ENCODE measurements around the gene OLFM2. TPM values are rescaled to one million over a fixed set of nuclear protein-coding genes. Genes with fewer than 3 reads are reported as not detected.

OLFM2 gene
- total RNA-seq, 2 experiments from 2014 or later: 0.27 TPM; not detected in 1

DNA sequence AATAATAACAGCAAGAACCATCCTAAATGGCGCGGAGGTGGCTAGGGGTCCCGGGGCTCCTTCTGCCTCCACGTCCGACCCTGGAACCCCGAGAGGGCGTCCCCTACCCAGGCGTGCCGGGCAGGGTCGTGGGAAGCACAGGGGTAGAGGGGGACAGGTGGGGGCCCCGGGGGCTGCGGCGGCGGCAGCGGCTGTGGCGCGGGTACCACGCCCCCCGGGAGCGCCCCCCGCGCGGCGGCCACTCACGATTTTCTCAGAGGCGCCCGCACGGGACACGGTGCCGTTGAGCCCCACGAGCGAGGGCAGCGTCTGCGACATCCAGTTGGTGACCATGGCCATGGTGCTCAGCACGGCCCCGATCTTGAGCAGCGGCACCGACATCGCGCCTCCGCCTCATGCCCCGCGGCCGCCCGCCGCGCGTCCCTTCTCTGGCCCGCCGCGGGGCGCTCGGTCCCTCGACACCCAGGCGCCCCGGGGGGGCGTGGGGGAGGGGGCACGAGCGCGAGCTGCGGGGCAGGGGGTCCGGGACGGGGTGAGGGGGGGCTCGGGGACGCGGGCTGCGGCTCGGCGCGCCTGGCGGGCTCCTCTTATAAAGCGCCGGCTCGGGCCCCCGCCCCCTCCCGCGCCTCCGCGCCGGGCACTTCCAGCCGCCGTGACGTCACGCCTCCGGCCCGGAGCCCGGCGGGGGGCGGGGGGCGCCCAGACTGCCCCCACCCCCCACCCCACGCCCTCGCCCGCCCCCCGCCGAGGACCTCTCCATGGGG lies 22.9 kb downstream of the OLFM2 start:
- ChIA-PET POLR2A (no interaction called here), CTCF (no interaction called here)

DNA sequence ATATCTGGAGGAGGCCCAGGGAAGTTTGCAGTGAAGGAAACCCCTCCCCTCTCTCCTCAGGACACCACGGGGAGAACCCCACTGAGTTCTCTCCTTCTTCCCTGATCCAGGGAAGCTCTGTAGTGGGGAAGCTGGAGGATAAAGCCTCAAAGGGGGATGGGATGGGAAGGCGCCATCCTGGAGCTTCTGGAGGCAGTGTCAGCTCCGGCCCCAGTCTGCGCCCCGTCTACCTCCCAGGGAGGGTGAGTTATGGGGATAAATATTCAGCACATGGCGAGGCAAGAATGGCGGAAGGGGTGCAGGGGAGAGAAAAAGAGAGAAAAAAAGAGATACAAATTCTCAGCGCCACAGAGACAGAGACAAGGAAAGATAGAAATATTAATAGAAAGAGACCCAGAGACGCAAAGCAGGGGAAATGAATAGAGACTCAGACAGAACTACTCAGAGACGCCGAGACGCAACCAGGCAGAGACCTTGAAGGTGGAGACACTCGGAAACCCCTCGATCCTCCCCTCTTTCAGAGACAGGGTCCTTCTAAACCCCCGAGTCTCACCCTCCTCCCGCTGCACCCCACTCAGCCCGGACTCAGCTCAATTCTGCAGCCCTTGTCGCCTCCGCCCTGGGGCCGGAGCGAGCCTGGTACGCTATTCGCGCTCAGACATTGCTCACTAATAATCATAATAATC lies 23.6 kb downstream of the OLFM2 start:
- CTCF ChIA-PET: interaction anchor here (1.0 kb wide), 1 partner anchor 49 kb away, joined by 3 read pairs; no protein-coding TSS in a partner anchor
- POLR2A ChIA-PET: no interaction called here

DNA sequence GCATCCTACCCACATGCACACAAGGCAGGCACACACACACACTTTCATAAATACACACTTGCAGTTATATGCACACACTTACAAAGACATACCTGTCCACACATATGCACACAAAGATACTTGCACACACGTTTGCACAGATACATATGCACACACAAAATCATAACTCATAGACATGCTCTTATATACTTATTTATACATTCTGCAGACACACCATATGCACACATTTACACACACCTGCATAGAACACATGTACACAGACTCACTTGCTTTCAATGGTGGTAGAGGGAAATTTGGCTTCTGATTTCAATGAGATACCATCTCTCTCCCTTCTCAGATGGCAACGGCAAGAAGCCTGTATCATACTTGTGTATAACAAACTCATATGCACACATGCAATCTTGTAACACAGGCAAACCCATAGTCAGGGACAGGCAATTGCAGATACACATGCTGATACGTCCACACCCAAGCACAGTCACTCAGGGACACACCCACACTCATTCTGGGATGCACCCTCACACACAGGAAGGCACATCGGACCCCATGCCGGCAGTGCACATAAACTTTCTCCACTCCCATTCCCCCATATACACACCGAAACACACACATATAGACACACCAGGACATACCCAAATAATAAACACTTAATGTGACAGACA lies 24.7 kb downstream of the OLFM2 start:
- CTCF ChIA-PET: no interaction called here

DNA sequence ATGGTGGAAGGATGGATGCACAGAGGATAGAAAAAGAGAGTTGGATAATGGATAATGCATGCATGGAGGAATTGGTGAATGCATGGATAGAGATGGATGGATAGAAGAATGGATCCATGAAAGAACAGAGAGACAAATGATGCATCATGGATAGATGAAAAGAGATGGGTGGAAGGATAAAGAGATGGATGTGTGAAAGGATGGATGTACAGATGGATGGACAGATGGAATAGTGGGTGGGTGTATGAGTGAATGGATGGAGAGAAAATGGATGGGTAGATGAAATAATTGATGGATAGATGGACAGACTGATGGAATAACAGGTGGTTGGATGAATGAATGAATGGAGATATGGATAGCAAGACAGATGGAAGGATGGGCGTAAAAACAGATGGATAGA lies 25.7 kb downstream of the OLFM2 start:
- CTCF ChIA-PET: no interaction called here
- POLR2A ChIA-PET: no interaction called here

More for the DNA sequence above, 24.7 kb downstream of the OLFM2 start:
- POLR2A ChIA-PET: no interaction called here

DNA sequence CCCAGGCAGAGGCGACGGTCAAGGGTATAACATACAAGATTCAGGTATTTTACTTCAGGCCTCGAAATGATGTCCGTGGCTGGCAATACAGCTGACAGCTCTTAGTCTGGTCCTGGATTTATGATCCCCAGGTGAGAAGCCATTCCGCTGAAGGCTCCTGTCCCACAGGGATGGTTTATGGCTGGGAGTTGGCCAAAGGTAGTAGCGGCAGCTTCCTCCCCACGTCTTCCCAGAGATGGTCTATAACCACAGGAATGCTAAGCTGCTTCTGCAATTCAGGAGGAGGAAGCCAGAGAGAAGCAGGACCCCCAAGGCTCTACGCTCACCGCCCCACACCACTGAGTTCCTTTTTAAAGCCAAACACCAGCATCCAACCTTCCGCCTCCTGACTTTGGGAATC lies 27.1 kb downstream of the OLFM2 start:
- ChIA-PET POLR2A (interaction anchor here (0.6 kb wide), 1 partner anchor 31 kb away, joined by 3 read pairs; no protein-coding TSS in a partner anchor), CTCF (no interaction called here)

DNA sequence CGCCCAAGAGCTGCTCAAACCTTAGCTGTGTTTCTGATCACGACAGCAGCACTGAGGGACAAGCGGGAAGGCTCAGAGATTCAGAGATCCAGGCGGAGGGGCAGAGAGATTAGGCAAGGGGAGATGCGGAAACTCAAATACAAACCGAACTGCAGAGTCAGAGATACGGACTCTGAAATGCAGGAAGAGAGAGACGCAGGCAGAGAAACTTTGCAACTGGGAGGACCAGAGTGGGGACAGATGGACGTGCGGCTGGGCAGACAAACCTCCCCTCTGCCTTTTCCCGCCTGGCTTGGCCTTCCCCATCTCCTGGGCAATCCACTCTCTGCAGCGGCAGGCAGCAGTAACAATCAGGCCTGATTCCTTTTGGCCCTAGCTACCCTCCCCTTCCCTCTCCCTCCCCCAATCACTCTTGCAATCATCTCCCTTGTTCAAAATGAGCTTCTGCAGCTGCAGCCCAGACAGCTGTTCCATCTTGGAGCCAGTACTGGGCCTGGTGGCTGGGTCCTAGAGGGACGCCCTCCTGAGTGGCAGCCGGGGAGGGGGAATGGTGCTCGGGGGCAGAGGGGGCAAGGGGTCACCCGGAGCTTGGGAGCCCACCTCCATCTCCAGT lies 29.7 kb downstream of the OLFM2 start:
- ChIA-PET CTCF (interaction anchor here (0.9 kb wide), 1 partner anchor 14 kb away, joined by 3 read pairs; no protein-coding TSS in a partner anchor), POLR2A (no interaction called here)

DNA sequence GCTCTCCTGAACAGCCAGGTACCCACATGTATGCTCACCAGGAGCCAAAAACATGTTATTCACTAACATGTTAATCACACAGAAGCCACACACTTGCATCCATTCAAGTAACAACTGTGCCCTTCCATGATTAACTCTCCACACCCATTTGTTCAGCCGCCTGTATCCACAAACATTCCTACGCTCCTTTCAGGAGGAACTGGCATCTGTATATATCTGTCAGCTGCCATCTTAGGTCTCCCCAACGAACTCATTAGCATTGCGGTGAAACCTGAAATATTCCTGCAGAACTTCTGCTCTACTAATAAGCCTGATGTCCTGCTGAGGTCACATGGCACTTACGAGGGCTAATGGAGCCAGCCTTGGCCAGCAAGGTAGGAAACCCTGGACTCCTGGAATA lies 33.0 kb downstream of the OLFM2 start:
- POLR2A ChIA-PET: no interaction called here
- CTCF ChIA-PET: interaction anchor here (0.6 kb wide), 1 partner anchor 94 kb away, joined by 3 read pairs; no protein-coding TSS in a partner anchor

DNA sequence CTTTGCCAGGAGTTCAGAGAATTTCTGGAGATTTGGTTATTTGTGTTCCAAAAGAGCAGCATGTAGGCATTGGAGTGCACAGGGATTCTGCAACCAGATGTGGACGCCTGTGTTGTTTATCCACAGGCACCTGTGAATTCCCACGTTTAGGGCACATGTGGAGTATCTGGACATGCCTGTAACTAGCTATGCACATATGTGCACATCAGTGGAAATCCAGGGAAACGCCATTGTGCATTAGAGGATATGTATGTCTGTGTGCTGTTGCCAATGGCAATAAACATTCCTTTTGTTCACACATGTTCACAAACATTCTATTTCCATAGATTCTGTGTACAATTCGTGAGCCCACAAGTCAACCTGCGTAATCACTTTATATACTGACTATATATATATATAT lies 34.7 kb downstream of the OLFM2 start:
- ChIA-PET POLR2A (no interaction called here), CTCF (interaction anchor here (0.6 kb wide), 1 partner anchor 66 kb away, joined by 4 read pairs; the partner anchor contains the start of gene PIN1)

DNA sequence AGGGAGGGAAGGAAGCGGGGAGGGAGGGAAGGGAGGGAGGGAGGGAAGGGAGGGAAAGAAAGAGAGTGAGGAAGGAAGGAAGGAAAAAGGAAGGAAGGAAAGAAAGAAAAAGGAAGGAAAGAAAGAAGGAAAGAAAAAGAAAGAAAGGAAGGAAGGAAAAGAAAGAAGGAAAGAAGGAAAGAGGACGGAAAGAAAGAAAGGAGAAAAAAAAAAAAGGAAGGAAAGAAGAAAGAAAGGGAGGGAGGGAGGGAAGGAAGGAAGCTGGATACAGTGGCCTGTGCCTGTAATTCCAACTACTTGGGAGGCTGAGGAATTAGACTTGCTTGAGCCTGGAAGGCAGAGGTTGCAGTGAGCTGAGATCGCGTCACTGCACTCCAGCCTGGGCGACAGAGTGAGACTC lies 35.3 kb downstream of the OLFM2 start:
- ChIA-PET CTCF (interaction anchor here (0.6 kb wide), 1 partner anchor 66 kb away, joined by 4 read pairs; the partner anchor contains the start of gene PIN1), POLR2A (no interaction called here)

DNA sequence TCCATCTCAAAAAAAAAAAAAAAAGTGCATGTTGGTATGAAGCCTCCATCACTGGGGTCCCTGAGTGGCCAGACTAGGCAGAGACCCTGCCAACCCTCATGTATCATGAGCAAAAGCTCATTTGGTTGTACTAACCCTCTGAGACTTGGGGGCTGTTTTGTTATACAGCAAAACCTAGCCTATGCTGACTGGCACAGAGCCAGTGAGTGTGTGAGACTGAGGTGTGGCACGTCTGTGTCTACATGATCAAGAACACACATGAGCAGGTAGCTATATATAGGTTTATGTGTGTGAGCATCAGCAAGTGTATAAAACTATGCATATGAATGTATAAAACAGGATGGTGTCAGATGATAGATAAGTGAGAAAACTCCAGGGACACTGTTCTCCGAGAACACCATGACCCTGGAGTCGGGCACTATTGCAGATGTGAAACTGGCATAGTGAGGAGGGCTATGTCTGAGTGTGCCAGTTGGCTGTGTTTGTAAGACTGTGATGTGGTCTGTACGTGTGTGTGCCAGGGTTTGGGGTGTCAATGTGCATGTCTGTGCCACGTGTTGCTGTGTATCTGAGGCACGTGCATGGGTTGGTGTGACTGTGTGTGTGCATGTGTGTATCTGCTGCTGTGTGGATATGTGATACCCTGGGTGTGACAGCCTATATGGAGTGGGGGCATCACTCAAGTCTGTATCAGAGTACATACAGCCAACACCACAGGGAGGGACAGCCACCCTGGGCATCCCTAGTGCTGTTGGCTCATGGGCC lies 44.5 kb downstream of the OLFM2 start:
- POLR2A ChIA-PET: no interaction called here
- CTCF ChIA-PET: no interaction called here

DNA sequence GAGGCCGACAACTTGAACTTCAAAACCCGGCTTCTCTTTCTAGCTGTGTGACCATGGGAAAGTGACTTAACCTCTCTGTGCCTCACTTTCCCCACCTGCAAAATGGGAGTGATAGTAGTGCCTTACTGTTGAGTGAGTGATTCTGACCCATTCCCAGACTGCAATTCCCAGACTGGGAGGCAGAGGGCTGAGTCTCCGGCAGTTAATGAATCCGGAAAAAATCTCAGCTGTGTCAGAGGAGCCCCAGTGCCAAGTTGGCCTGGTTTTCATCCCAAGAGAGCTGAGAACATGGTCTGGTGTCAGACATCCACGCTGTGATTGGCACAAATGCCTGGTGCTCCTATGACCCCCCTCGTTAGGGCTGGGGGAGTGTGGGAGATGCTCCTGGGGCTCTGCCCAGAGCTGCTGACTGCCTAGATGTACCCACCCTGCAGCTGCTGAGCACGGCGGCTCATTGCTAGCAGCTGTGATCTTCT lies 51.2 kb downstream of the OLFM2 start:
- CTCF ChIA-PET: no interaction called here
- POLR2A ChIA-PET: no interaction called here

DNA sequence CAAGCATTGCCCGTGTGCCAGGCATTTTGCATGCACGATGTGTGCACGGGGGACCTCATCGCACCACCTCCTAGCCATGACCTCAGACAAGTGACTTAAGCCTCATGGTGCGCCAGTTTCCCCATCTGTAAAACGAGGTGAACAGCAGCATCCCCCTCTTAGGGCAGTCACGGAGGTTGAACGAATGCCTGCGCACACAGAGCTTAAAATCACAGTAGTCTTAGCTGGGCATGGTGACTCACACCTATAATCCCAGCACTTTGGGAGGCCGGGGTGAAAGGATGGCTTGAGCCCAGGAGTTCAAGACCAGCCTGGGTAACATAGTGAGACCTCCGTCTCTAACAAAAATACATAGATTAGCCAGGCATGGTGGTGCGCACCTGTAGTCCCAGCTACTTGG lies 52.6 kb downstream of the OLFM2 start:
- ChIA-PET POLR2A (no interaction called here), CTCF (no interaction called here)

DNA sequence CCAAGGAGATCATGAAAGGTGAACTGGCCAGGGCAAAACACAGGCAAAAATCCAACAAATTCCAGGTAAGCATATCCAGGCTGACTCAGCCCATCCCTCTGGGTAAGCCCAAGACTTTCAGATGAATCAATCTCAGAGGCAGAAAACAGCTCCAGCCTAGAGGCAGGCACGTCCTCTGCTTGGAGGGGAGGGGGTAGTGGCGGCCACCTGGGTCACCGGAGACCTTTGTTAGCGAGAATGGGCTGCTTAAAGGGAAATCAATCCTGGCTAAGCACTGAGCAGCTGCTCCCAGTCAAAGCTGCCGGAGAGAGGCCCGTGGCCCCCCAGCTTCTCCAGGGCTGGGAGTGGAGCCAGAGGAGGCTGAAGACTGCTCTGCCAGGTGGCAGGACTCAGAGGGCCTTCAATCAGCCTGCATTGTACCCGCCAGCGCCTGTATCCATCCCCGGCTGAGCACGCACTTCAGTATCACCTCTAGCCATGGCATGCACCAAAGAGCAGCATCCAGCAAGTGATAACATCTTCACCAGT lies 53.0 kb downstream of the OLFM2 start:
- POLR2A ChIA-PET: no interaction called here
- CTCF ChIA-PET: interaction anchor here (0.6 kb wide), 1 partner anchor 388 kb away, joined by 3 read pairs; no protein-coding TSS in a partner anchor

DNA sequence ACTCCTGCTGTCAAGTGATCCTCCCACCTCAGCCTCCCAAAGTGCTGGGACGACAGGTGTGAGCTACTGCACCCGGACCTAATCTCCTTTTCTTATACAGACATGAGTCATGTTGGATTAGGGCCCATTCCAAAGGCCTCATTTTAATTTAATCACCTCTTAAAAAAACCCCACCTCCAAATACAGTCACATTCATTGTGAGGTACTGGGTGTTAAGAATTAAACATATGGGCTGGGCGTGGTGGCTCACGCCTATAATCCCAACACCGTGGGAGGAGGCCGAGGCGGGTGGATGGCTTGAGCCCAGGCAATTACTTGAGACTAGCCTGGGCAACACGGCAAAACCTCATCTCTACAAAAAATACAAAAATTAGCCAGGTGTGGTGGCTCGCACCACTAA lies 54.6 kb downstream of the OLFM2 start:
- ChIA-PET CTCF (no interaction called here), POLR2A (no interaction called here)

DNA sequence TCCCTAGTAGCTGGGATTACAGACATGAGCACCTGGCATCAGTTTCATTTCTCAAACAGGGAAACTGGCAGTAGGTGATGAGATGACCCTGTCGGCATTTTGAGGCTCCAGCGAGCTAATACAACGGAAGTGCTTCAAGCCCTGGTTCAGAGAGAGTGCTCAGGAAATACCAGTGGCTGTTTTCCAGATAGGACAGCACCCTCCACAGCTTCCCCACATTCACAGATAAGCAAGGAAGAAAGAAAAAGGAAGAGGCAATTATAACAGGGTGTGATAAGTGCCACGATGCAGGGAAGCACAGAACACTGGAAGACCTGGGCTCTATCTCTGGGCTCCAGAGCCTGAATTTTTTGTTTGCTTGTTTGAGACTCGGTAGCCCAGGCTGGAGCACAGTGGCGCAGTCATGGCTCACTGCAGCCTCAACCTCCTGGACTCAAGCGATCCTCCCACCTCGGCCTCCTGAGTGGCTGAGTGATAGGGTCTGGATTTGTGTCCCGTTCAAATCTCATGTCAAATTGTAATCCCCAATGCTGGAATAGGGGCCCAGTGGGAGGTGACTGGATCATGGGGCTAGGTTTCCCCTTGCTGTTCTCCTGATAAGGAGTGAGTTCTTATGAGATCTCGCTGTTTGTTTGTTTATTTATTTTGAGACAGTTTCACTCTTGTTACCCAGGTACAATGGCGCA lies 57.7 kb downstream of the OLFM2 start:
- ChIA-PET CTCF (no interaction called here), POLR2A (no interaction called here)

DNA sequence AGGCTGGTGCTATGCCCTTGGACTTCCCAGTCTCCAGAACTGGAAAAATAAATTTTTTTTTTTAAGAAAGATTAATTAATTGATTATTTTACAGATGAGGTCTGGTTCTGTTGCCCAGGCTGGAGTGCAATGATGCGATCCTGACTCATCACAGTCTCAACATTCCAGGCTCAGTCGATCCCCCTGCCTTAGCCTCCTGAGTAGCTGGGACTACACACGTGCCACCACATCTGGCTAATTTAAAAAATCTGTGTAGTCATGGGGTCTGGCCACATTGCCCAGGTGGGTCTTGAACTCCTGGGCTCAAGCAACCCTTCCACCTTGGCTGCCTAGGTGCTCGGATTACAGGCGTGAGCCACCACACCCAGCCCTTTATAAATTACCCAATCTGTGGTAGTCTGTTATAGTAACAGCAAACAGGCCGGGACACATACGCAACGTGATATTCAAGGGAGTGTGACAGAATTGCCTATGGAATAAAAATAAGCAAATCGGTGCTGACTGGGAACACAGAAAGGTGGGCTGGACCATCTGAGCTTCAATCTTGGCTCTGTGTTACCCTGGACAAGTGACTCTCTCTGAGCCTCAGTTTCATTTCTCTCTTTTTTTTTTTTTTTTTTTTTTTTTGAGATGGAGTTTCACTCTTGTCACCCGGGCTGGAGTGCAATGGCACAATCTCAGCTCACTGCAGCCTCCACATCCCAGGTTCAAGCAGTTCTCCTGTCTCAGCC lies 58.4 kb downstream of the OLFM2 start:
- CTCF ChIA-PET: no interaction called here
- POLR2A ChIA-PET: interaction anchor here (0.6 kb wide), 1 partner anchor 32 kb away, joined by 3 read pairs; no protein-coding TSS in a partner anchor

DNA sequence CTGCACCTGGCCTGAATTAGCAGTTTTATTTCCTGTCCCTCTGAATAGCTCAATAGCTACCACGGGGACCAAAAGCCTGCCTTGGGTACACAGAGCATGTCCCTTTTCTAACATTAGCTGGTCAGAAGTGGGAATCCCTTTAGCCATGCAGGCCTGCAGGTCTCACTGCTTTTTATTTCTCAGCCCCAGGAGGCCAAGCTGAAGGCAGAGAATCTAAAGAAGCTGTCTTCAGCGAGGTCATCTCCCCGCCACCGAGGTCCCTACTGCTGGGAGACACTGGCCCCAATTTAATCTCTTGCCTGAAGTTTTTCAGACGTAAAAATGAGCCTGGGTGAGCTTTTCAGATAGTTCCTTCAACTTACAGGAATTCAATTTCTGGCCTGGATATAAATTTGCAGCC lies 60.5 kb downstream of the OLFM2 start:
- CTCF ChIA-PET: interaction anchor here (0.6 kb wide), 1 partner anchor 122 kb away, joined by 4 read pairs; no protein-coding TSS in a partner anchor
- POLR2A ChIA-PET: no interaction called here

Data from activated CD8-positive, alpha-beta memory T cell treated with anti-CD3 and anti-CD28 coated beads for 36 hours (primary cell).